Measurements from ENCODE around the gene YEATS4.
A peak's percentile ranks its signal among the peaks of the same experiment; 100 is the strongest.

Gene YEATS4

GRCh38 chr12:69386921-69387320 lies 27.4 kb downstream of the YEATS4 start:
- no peak overlapping the region for H3K27ac ChIP-seq
- DNase-seq (ENCODE audit: low spot score) = no peak
- POLR2A ChIA-PET (ENCODE audit: low non-redundant PET) = no interaction called here
- CTCF ChIA-PET = interaction anchor here (2.2 kb wide), 1 partner anchor 184 kb away, joined by 10 read pairs; no protein-coding TSS in a partner anchor
- TF ChIP-seq CTCF (conservative IDR thresholded peaks at IDR 0.05; ENCODE audit: low read depth) = no peak

GRCh38 chr12:69388371-69388770 lies 28.8 kb downstream of the YEATS4 start:
- TF ChIP-seq CTCF (conservative IDR thresholded peaks at IDR 0.05; ENCODE audit: low read depth) = peak; percentile 75
- ChIA-PET POLR2A (ENCODE audit: low non-redundant PET) (no interaction called here), CTCF (interaction anchor here (0.9 to 2.2 kb wide), 2 partner anchors 181 to 183 kb away, joined by 3 to 10 read pairs; no protein-coding TSS in a partner anchor)
- H3K27ac ChIP-seq = no peak overlapping the region; the same call in 1 of the 2 replicates
- peak; percentile 8 for DNase-seq (ENCODE audit: low spot score)

- no peak for TF ChIP-seq CTCF (conservative IDR thresholded peaks at IDR 0.05; ENCODE audit: low read depth)
- CTCF ChIA-PET = no interaction called here
- H3K27ac ChIP-seq = peak overlapping the region; percentile 15; the same call in 1 of the 2 replicates
- no peak for DNase-seq (ENCODE audit: low spot score)
- POLR2A ChIA-PET (ENCODE audit: low non-redundant PET) = no interaction called here
These were observed 30.3 kb downstream of the YEATS4 start for GRCh38 chr12:69389831-69390230.

GRCh38 chr12:69392179-69392928 lies 32.8 kb downstream of the YEATS4 start:
- no peak overlapping the region for H3K27ac ChIP-seq
- ChIA-PET POLR2A (ENCODE audit: low non-redundant PET) (no interaction called here), CTCF (interaction anchor here (0.6 to 0.9 kb wide), 4 partner anchors 15 to 585 kb away, joined by 3 to 7 read pairs (median 4); no protein-coding TSS in a partner anchor)
- peak; percentile 19 for DNase-seq (ENCODE audit: low spot score)
- no peak for TF ChIP-seq CTCF (conservative IDR thresholded peaks at IDR 0.05; ENCODE audit: low read depth)

GRCh38 chr12:69396041-69396440 lies 36.5 kb downstream of the YEATS4 start:
- no peak for DNase-seq (ENCODE audit: low spot score)
- H3K27ac ChIP-seq = no peak overlapping the region
- ChIA-PET CTCF (interaction anchor here (0.6 kb wide), 1 partner anchor 177 kb away, joined by 5 read pairs; no protein-coding TSS in a partner anchor), POLR2A (ENCODE audit: low non-redundant PET) (no interaction called here)
- TF ChIP-seq CTCF (conservative IDR thresholded peaks at IDR 0.05; ENCODE audit: low read depth) = no peak

GRCh38 chr12:69396963-69397362 lies 37.4 kb downstream of the YEATS4 start:
- ChIA-PET CTCF (no interaction called here), POLR2A (ENCODE audit: low non-redundant PET) (no interaction called here)
- H3K27ac ChIP-seq = no peak overlapping the region
- DNase-seq (ENCODE audit: low spot score) = no peak
- TF ChIP-seq CTCF (conservative IDR thresholded peaks at IDR 0.05; ENCODE audit: low read depth) = no peak

Data from RWPE1 (cell line).